Measurements from ENCODE around the gene EVA1A.

DNA sequence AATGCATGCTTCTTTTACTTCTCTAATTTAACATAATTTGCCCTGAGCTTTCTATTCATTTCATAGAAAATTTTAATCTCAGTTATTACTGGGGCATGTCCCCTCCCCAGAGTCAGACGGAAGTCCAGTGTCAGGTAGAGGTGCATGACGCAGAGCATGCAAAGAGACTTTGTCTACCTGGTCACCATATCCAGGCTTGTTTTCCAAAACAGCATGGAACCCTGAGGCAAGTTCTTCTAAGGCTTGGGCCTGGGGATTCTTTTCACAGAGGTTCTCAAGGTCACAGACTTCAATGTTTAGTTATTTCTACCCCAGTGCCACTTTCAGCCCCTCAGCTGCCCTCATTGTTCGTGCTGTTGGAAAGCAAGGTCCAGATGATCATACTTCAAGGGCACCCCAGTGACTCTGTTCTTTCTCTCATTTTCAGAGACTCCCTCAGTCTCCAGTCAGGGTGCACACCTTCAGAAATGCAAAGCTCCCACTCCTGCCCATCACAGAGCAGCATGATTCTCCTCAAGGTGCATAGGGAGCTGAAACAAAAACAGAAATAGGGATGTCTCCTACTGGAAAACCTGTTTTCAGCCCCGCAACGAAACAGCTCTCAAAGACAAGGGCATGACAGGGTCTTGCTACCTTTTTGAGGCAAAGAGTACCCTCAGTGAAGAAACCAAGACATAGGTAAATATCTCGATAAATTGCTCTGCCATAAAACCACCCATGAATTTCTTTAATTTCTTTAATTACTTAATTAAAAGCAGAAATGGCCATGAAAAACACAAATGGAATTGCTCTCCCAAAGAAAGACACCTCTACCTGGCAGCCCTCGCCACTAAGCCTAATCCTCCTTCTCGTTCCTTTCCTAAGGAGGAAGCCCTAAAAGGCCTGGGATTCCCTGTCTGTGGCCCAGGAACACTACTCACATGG, 9.5 kb upstream of the EVA1A start:
- TF ChIP-seq, protein P1, sequence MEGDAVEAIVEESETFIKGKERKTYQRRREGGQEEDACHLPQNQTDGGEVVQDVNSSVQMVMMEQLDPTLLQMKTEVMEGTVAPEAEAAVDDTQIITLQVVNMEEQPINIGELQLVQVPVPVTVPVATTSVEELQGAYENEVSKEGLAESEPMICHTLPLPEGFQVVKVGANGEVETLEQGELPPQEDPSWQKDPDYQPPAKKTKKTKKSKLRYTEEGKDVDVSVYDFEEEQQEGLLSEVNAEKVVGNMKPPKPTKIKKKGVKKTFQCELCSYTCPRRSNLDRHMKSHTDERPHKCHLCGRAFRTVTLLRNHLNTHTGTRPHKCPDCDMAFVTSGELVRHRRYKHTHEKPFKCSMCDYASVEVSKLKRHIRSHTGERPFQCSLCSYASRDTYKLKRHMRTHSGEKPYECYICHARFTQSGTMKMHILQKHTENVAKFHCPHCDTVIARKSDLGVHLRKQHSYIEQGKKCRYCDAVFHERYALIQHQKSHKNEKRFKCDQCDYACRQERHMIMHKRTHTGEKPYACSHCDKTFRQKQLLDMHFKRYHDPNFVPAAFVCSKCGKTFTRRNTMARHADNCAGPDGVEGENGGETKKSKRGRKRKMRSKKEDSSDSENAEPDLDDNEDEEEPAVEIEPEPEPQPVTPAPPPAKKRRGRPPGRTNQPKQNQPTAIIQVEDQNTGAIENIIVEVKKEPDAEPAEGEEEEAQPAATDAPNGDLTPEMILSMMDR (conservative IDR thresholded peaks at IDR 0.05; ENCODE audit: low read length): no peak
- TF ChIP-seq EZH2phosphoT487 (IDR thresholded peaks at IDR 0.05; ENCODE audit: borderline replicate concordance, low read depth, low read length): no peak
